GM19372 (cell line): ENCODE results near the gene FTL.
"Not testable (repeated sequence)": the region's sequence is repeated elsewhere in the genome, so short reads cannot be mapped to it uniquely, and the experiment has no call there.

Experiments used
- ATAC-seq: cut with Tn5 transposase; IDR thresholded peaks from one replicate; pipeline ENCODE4 v1.9.1; 2021; ENCODE audit warnings: mild to moderate bottlenecking, low read depth, moderate library complexity; ENCODE audit not compliant: unreplicated experiment

FTL gene

DNA sequence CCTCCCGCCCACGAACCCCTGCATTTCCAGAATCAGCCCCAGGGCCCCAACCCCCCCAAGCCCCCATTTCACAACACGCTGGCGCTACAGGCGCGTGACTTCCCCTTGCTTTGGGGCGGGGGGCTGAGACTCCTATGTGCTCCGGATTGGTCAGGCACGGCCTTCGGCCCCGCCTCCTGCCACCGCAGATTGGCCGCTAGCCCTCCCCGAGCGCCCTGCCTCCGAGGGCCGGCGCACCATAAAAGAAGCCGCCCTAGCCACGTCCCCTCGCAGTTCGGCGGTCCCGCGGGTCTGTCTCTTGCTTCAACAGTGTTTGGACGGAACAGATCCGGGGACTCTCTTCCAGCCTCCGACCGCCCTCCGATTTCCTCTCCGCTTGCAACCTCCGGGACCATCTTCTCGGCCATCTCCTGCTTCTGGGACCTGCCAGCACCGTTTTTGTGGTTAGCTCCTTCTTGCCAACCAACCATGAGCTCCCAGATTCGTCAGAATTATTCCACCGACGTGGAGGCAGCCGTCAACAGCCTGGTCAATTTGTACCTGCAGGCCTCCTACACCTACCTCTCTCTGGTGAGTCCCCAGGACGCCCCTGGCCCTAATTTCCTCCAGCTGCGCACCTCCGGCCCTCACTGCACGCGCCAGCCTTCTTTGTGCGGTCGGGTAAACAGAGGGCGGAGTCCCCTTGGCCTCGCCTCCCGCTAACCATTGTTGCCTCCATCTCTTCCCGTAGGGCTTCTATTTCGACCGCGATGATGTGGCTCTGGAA lies at the start of gene FTL:
Gene FTL (plus strand): TSS at position 270 of the 766 bp plus-strand sequence. CDS start 199 bp downstream, at position 469.
- ATAC-seq, result peak; percentile 60

DNA sequence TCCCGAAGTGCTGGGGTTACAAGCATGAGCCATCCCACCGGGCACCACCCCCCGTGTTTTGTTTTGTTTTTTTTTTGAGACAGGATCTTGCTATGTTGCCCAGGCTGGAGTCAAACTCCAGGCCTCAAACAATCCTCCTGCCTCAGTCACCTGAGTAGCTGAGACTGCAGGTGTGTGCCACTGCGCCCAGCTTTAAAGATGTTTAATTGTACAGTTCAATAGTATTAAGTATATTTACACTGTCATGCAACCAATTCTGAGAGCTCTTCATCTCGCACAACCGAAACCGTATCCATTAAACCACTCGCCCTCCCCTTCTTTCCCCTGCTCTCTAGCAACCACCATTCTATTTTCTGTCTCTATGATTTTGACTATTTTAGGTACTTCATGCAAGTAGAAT lies 49.4 kb upstream of the FTL start:
- no peak for ATAC-seq

- no peak for ATAC-seq
Measured at GRCh38 chr19:48918071-48918470, 47.0 kb upstream of the FTL start.

- ATAC-seq, result no peak
Measured at GRCh38 chr19:48918801-48919247, 46.3 kb upstream of the FTL start.

DNA sequence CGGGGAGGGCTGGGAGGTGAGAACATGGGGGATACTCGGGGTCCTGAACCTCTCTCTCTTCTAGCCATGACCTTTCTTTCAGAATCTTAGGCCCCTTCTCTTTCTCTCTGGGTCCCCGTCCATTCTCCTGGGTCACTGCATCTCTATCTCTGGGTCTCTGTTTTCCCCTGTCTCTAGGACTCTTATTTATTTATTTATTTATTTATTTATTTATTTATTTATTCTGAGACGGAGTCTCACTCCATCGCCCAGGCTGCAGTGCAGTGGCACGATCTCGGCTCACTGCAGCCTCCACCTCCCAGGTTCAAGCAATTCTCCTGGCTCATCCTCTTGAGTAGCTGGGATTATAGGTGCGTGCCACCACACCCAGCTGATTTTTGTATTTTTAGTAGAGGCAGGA lies 45.8 kb upstream of the FTL start:
- ATAC-seq, result not testable (repeated sequence)

GRCh38 chr19:48920949-48921348 lies 44.2 kb upstream of the FTL start:
- no peak for ATAC-seq

GRCh38 chr19:48921721-48922500 lies 43.2 kb upstream of the FTL start:
- ATAC-seq, result no peak

- no peak for ATAC-seq
Measured at GRCh38 chr19:48922548-48923490, 42.3 kb upstream of the FTL start.

DNA sequence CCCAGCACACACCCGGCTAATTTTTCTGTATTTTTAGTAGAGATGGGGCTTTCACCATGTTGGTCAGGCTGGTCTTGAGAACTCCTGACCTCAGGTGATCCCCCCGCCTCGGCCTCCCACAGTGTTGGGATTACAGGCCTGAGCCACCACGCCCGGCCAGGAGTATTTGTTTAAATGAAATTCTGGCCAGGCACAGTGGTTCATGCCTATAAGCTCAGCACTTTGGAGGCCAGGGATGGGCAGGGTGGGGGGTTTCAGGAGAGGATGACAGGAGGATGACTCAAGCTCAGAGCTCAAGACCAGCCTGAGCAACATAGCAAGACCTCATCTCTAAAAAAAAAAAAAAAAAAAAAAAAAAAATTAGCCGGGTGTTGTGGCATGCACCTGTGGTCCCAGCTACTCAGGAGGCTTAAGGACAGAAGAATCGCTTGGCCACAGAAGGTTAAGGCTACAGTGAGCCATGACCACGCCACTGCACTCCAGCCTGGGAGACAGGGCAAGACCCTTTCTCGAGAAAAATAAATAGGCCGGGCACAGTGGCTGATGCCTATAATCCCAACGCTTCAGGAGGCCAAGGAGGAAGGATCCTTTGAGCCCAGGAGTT lies 39.8 kb upstream of the FTL start:
- ATAC-seq, result no peak

GRCh38 chr19:48925890-48926289 lies 39.2 kb upstream of the FTL start:
- not testable (repeated sequence) for ATAC-seq

DNA sequence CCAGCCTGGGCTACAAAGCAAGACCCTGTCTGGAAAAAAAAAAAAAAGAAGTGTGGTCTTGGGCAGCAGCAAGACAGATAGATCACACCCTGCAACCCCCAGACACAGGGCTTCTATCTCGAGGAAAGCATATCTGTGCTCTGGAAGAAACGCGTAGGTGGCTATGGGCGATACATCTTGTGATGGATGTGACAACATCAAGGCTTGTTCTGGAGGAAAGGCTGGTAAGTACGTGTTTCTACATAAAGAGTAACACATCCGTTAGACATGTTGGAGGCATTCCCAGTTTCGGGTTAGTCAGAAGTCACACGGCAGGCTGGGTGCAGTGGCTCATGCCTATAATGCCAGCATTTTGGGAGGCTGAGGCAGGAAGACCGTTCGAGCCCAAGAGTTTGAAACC lies 38.2 kb upstream of the FTL start:
- no peak for ATAC-seq

- ATAC-seq, result not testable (repeated sequence)
Measured at GRCh38 chr19:48927692-48928091, 37.4 kb upstream of the FTL start.

DNA sequence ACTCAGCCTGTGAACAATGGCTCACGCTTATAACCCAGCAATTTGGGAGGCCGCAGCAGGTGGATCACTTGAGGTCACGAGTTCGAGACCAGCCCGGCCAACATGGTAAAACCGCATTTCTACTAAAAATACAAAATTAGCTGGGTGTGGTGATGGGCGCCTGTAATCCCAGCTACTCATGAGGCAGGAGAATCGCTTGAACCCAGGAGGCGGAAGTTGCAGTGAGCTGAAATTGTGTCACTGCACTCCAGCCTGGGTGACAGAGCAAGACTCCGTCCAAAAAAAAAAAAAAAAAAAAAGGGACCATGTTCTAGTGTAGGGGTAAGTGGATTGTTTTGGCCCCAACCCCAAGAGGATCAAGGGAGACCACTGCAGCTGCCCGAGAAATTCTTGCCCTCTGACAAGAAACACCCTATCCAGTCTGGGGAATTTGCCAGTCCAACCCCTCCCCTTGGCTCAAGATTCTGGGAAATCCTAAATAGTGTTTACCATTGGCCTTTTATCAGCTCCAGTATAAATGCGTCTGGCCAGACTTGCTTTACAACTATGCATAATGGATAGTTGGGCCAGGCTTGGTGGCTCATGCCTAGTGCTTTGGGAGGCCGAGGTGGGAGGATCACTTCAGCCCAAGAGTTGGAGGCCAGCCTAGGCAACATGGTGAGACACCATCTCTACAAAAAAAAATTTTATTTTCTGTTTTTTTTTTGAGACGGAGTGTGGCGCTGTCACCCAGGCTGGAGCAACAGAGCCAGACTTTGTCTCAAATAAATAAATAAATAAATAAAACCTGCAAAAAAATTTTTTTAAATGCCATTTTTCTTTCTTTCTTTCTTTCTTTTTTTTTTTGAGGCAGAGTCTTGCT lies 36.7 kb upstream of the FTL start:
- ATAC-seq, result no peak

DNA sequence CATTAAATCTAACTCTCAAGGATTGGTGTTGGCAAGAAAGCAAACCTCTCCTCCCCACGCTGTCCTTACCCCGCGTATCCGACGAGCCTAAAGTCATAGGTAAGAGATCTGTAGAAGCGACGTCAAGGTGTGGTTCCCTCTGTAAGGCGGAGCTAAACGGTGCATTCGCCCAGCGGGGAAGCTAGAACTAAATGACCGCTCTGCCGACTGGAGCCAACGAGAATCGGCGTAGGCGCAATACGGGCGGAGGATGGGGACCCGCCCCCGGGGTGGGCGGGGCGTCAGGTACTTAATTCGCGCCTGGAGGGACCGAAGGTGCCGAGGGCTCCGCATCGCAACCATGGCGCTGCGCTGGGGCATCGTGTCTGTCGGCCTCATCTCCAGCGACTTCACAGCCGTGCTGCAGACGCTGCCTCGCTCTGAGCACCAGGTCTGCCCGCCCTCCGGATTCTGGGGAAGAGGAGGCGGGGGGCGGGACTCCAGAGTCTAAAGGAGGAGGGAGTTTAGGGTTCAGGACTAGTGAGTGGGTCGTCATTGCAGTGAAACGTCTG lies 31.7 kb upstream of the FTL start, which contains the start of gene DHDH:
Gene DHDH (plus strand): TSS at position 318 of the 551 bp plus-strand sequence. CDS start 23 bp downstream, at position 341.
- ATAC-seq, result peak; percentile 65

GRCh38 chr19:48934837-48935236 lies 30.3 kb upstream of the FTL start:
- no peak for ATAC-seq

DNA sequence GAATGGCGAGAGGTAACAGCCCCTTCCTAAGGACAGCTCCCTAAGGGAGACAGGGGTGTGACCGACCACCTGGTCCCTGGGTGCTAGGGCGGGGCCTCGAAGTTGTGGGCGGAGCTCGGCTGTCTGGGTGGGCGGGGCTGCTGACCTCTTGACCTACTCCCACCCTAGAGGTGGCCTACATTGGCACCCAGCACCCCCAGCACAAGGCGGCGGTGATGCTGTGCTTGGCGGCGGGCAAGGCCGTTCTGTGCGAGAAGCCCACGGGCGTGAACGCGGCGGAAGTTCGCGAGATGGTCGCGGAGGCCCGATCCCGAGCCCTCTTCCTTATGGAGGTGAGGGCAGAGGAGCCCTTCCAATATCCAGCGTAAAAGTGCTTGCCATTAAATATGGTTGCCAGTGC lies 29.2 kb upstream of the FTL start:
- ATAC-seq, result no peak

GRCh38 chr19:48938256-48938655 lies 26.9 kb upstream of the FTL start:
- no peak for ATAC-seq

GRCh38 chr19:48940902-48941301 lies 24.2 kb upstream of the FTL start:
- ATAC-seq, result no peak

- ATAC-seq, result no peak
Measured at GRCh38 chr19:48943081-48943480, 22.0 kb upstream of the FTL start.
